Ureter (tissue), 1 donor: ENCODE data around the gene PHACTR3. TPM values are rescaled to one million over a fixed set of nuclear protein-coding genes. Genes with fewer than 3 reads are reported as not detected.
A peak's percentile ranks its signal among the peaks of the same experiment; 100 is the strongest.

Source experiments
- DNase-seq: peaks from one replicate; pipeline ENCODE4 v3.0.0-alpha.2; 2020; ENCODE audit warnings: low spot score
- total RNA-seq: library from RNA; stranded (reverse); gene quantifications from one replicate; pipeline ENCODE4 v1.2.4, GENCODE V29; 2023
- donor health status: DM: yes; HTN: yes; CAD: no.

Gene PHACTR3
- total RNA-seq, 1 donor from 2014 or later = 0.60 TPM

DNA sequence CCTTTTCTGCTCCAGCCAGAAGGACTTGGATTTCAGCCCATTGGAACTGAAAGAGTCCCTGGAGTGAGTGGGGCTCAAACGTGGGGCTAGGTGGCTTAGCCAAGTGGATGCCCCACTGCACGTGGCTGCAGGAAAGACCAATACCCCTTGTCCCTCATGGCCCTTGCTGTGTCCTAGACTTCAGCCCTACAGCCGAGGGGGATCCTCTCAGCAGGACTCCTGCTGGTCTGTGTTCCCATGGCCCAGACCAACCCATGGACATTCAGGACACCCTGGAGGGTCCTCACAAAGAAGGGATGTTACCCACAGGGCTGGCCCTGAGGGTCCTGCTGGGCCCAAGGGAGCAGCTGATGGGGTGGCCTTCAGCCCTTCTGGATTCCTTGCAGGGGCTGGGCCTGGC lies 30.0 kb upstream of the PHACTR3 start:
- no peak for DNase-seq

DNA sequence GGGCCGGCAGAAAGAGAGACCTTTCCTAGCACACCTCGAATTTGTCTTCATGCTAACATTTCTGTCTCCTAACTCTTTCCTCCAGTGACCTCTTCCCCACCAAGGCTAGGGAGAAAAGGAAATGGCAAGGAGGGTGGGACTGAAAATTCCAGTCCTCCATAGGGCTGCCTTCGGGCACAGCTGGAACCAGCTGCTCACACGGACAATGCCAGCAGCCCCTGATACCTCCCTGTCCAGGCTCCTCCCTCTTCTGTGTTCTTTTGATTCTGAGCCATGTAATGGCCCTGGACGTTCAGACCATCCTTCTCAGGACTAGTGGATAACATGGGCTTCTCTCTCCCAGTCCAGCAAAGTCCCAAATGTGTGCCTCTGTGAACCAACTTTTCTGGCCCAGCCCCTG lies 29.1 kb upstream of the PHACTR3 start:
- DNase-seq = no peak

GRCh38 chr20:59575653-59576052 lies 28.7 kb upstream of the PHACTR3 start:
- DNase-seq = no peak

GRCh38 chr20:59576216-59576953 lies 28.0 kb upstream of the PHACTR3 start:
- DNase-seq = no peak

- no peak for DNase-seq
Observed at GRCh38 chr20:59577037-59577808, 27.1 kb upstream of the PHACTR3 start.

- no peak for DNase-seq
Observed at GRCh38 chr20:59577809-59578435, 26.4 kb upstream of the PHACTR3 start.

- DNase-seq = no peak
Observed at GRCh38 chr20:59578436-59579403, 25.6 kb upstream of the PHACTR3 start.

GRCh38 chr20:59579404-59580145 lies 24.8 kb upstream of the PHACTR3 start:
- no peak for DNase-seq

DNA sequence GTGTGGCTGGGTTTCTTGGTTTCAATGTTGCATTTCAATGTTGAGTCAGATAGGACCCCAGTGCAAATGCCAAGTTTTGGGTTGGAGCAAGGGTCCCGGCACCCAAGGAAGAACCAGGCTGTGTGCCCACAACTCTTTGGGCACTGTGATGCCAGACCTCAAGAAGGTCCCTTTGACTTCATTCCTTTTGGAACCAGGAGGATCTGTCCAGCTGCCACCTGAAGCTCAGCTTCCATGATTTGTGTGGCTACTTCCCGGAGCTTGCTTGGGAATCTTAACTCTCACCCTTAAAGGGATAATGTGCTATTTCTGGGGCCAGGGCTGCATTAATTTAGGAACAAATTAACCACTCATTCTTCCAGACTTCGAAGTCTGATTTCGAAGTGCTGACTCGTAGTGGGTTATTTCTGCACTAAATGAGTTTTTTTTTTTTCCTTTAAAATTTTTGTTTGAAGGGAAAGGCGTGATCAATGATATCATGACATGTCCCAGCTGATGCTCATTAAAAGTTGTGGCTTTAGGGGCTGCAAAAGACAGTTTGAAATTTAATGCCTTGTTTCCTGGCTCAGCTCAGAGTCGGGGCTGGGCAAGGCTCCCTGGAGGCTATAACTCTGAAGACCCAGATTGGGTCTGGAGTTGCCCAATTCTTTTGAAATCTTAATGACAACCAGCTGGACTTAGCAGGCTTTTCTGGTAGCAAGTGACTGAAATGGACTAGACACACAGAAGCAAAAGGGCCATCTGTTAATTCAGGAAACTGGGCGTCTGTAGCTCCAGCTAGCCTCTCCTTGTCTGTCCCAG lies 24.0 kb upstream of the PHACTR3 start:
- no peak for DNase-seq

DNA sequence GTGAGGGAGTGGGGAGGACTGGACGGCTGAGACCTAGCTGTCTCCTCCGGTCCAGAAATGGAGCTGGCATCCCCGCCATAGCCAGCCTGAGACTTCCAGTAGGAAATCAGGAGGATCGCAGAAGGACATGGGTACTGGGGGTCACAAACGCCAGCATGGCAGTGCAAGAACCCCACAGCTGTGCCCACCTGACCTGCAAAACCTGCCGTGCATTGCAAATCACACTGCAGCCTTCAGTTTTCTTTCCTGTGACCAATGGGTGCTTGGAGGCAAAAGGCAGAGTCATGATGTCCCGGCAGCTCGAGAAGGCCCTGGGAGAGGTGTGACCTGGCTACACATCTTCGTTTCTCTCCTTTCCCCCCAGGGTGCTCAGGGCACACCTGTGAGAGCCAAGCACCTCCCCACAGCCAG lies 23.3 kb upstream of the PHACTR3 start:
- no peak for DNase-seq

- no peak for DNase-seq
Observed at GRCh38 chr20:59581993-59582679, 22.2 kb upstream of the PHACTR3 start.

GRCh38 chr20:59583428-59584277 lies 20.7 kb upstream of the PHACTR3 start:
- peak; percentile 53 for DNase-seq

DNA sequence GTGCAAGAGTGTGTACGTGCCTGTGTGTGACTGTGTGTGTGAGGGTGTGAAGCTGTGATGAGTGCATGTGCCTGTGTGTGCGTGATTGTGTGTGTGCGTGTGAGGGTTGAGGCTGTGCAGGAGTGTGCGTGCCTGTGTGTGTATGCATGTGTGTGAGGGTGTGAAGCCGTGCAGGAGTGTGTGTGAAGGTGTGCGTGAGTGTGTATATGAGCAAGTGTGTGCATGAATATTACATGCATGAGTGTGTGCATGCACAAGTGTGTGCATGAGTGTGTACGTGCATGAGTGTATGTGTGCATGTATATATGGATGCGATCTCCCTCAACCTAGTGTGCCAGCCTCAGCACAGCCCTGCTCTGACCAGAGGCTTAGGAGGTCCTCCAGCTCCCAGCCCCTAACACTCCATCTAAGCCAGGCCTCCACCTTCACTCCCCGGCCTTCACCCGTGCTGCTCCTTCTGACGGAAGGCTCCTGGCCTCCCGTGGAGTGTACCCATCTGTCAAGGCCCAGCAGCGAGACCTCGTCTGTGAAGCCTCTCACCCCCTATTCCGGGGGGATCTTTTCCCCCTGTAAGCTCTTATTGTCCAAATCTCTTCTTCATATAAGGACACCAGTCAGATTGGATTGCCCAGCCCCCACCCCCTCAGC lies 19.9 kb upstream of the PHACTR3 start:
- DNase-seq = no peak

GRCh38 chr20:59585714-59586409 lies 18.5 kb upstream of the PHACTR3 start:
- DNase-seq = no peak

DNA sequence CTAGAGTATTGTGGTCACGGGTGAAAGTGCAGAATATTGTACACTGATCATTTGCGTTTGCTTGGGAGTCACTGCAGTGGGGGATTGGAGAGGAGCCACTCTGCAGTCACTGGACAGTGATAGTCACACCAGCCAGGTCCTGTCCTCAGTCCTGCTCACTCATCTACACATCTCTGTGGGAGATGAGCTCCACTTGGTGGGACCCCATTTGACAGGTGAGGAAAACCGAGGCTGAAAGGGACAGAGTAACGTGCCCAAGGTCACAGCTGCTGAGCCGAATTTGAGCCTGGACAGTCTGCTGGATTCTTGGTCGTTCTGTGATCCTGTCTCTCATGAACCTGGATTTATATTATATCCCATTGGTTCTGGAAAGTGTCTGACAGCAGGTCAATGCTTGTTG lies 17.7 kb upstream of the PHACTR3 start:
- no peak for DNase-seq

- no peak for DNase-seq
Observed at GRCh38 chr20:59587570-59587969, 16.8 kb upstream of the PHACTR3 start.

GRCh38 chr20:59588236-59588855 lies 16.0 kb upstream of the PHACTR3 start:
- no peak for DNase-seq
